Heart left ventricle (tissue), 16 donors: ENCODE measurements around the gene IGF2R. TPM values are rescaled to one million over a fixed set of nuclear protein-coding genes. Genes with fewer than 3 reads are reported as not detected.
A peak's percentile ranks its signal among the peaks of the same experiment; 100 is the strongest.

Experiments
- ATAC-seq, 4 donors: fragments of 200-7000 bp; cut with Tn5 transposase; one replicate each; pipeline ENCODE4 v1.9.1; 2020 to 2022; ENCODE audit warnings: moderate library complexity in 4 of 4, mild to moderate bottlenecking in 3 of 4, moderate number of reproducible peaks in 1 of 4
- DNase-seq, 5 donors: peaks; one replicate each; pipeline ENCODE4 v3.0.0-alpha.2; 2020
- H3K27ac ChIP-seq, 12 donors: fragments of 200-600 bp; sonication (generic) in 4 of 12; one replicate each; pipeline versions ENCODE4 v1.5.0 to v1.8.0; 2016 to 2022; ENCODE audit warnings: mild to moderate bottlenecking in 2 of 12
- H3K27me3 ChIP-seq, 9 donors: fragments of 200-600 bp; sonication (generic) in 2 of 9; one replicate each; pipeline versions ENCODE4 v1.5.1 to v1.8.0; 2016 to 2022; ENCODE audit warnings: mild to moderate bottlenecking in 3 of 9
- H3K36me3 ChIP-seq, 9 donors: fragments of 200-600 bp; sonication (generic) in 2 of 9; one replicate each; pipeline versions ENCODE4 v1.5.0 to v1.8.0; 2018 to 2022; ENCODE audit warnings: mild to moderate bottlenecking in 2 of 9
- H3K4me1 ChIP-seq, 12 donors: fragments of 200-600 bp; sonication (generic) in 4 of 12; one replicate each; pipeline versions ENCODE4 v1.5.0 to v1.8.0; 2016 to 2022; ENCODE audit warnings: mild to moderate bottlenecking in 3 of 12
- H3K4me3 ChIP-seq, 12 donors: fragments of 200-600 bp; sonication (generic) in 4 of 12; one replicate each; pipeline versions ENCODE4 v1.5.0 to v1.8.0; 2017 to 2022; ENCODE audit warnings: mild to moderate bottlenecking in 9 of 12, moderate library complexity in 4 of 12
- H3K9me3 ChIP-seq, 12 donors: fragments of 200-600 bp; sonication (generic) in 4 of 12; one replicate each; pipeline versions ENCODE4 v1.5.0 to v1.8.0; 2016 to 2022; ENCODE audit warnings: mild to moderate bottlenecking in 1 of 12
- CTCF ChIP-seq, 12 donors: fragments of 200-600 bp; sonication (generic) in 4 of 12; IDR thresholded peaks; one replicate each; pipeline versions ENCODE4 v1.5.0 to v1.8.0; 2018 to 2022; ENCODE audit warnings: antibody characterized with exemption in 12 of 12, mild to moderate bottlenecking in 5 of 12
- POLR2A ChIP-seq, 2 donors: fragments of 450-650 bp; IDR thresholded peaks; one replicate each; pipeline ENCODE4 v1.6.1; 2017; ENCODE audit warnings: antibody characterized with exemption in 2 of 2, mild to moderate bottlenecking in 2 of 2, moderate library complexity in 2 of 2
- WGBS, 4 donors: extraction: QIAGEN DNeasy Blood & Tissue Kit in 2 of 4; methylation state at CpG; one replicate each; pipeline versions ENCODE4 v1.1.5 to v1.1.7; 2013 to 2018; 5-methylcytosine and 5-hydroxymethylcytosine counted together
- intact Hi-C, 10 donors: fragments of 100-400 bp; cut with DNase I; formaldehyde crosslinking; loops; one replicate each; pipeline versions ENCODE4 v1.11.1 to v1.14.2; 2022
- polyA plus RNA-seq, 2 donors: library from polyadenylated mRNA; stranded (reverse); fragments of 200-250 nt; gene quantifications; one replicate each; pipeline ENCODE4 v1.2.3, GENCODE V29; 2013
- total RNA-seq, 9 donors: library from RNA; depleted of rRNA in 2 of 9; stranded (reverse); fragments of >200 nt in 2 of 9; fragmentation: NEBNext Ultra II Directional in 3 of 9; extraction: Animal tissue kit (Norgen Biotek cat#: 25700) in 3 of 9; gene quantifications; one replicate each; pipeline versions ENCODE4 v1.1.0 to v1.2.4, GENCODE V29; 2016 to 2023
- donor health status: ischemic (EF 13 %, LVEDD 7.1; RV severe dilation, severe dysfunction).
- donor health status: healthy with polysubstance abuse.
- donor health status: DM: no; HTN: yes; CAD: no.
- donor health status: DM: no; HTN: no; CAD: no.
- donor health status: ischemic (EF 25% LVEDD 6.9; RV normal size, moderate dysfunction).
- donor health status: ischemic (EF 25% LVEDD 5.7; RV mildly dilated, moderate dysfunction).
- donor health status: healthy.
- donor health status: DM: yes; HTN: yes; CAD: no.
- donor health status: ischemic (EF 35%, LVEDD 5.7; RV mildly dilated, moderate dysfunction).
- donor health status: nonischemic (EF 11% LVEDD 7.7; RV severe dilation, severe dysfunction).
- donor health status: DM: yes; HTN: yes; CAD: no.
- donor health status: PGD.
- donor health status: ischemic (EF 29% LVEDD 5.4; RV normal size, mild dysfunction).
- donor health status: nonischemic (EF 23%, LVEDD 6.1; RV moderate dilation, normal function).

The IGF2R gene
- total and polyA plus RNA-seq, 11 donors, result 15.4 to 111 (median 68.5) TPM

DNA sequence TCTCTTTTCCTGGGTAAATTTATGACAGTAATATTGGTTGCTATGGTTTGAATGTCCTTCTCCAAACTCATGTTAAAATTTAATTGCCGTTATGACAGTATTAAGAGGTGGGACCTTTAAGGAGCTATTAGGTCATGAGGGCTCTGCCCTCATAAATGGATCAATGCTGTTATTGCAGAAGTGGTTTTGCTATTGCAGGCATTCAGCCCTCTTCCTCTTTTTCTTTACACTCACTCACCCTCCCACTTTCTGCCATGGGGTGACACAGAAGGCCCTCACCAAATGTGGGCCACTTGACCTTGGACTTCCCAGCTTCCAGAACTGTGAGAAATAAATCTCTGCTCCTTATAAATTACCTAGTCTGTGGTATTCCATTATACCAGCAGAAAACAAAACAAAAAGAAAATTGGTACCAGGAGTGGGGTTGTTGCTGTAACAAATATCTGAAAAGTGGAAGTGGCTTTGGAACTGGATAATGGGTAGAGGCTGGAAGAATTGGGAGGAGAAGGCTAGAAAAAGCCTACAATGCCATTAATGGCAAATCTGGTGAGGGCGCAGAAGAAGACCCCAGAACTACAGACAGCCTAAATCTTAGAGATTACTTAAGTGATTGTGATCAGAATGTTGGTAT, 24.8 kb upstream of the IGF2R start:
- no peak overlapping the region for H3K4me3 ChIP-seq
- no peaks in the 10 kb centered on the region for H3K27me3 ChIP-seq
- H3K4me1 ChIP-seq, result peaks cover 0 to 23% (median 7%) of the 10 kb centered on the region in 12 donors
- no peak for TF ChIP-seq POLR2A (IDR thresholded peaks at IDR 0.05)
- no peak for TF ChIP-seq CTCF (IDR thresholded peaks at IDR 0.05)
- DNase-seq (no peak), ATAC-seq (peak in 1 of 4 donors; percentile 23)
- no peaks in the 10 kb centered on the region for H3K36me3 ChIP-seq
- H3K27ac ChIP-seq, result no peak overlapping the region
- intact Hi-C loops, result loop anchor here in 6 of 10 donors (5.0 to 10.0 kb wide), 4 partner anchors 77 to 252 kb away; partner anchors contain the start of gene SOD2 (in 3 of the 6)
- peaks cover 0 to 19% (median 12%) of the 10 kb centered on the region in 12 donors for H3K9me3 ChIP-seq
- WGBS, 4 donors, result 47 to 99% (median 95%) methylated on average over 2 of the region's 2 CpGs

- TF ChIP-seq POLR2A (IDR thresholded peaks at IDR 0.05), result no peak
- no peak for TF ChIP-seq CTCF (IDR thresholded peaks at IDR 0.05)
Measured at GRCh38 chr6:159945801-159946392, 23.0 kb upstream of the IGF2R start.

DNA sequence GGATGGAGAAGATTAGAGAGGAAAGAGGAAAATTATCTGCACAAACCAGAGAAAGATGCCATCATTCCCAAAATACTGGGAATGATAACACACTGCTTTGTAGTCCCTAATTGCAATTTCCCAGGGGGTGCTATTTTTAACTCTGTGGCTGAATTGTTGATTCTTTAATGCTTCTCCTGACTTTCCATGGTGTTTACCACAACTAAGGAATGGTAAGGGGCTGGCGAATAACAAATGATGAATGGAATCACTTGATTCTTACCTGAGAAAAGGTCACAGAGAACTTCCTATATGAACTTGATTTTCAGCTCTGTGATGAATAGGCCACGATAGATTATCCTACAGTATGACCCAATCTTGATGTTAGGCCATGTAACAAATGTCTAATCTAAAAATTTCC, 22.0 kb upstream of the IGF2R start:
- Histone ChIP-seq H3K4me3 (no peak overlapping the region), H3K27me3 (no peaks in the 10 kb centered on the region), H3K9me3 (peaks cover 0 to 19% (median 12%) of the 10 kb centered on the region in 12 donors), H3K4me1 (peaks cover 0 to 24% (median 5%) of the 10 kb centered on the region in 12 donors), H3K36me3 (no peaks in the 10 kb centered on the region), H3K27ac (no peak overlapping the region)
- no peak for DNase-seq
- TF ChIP-seq POLR2A (IDR thresholded peaks at IDR 0.05), result no peak
- no peak for TF ChIP-seq CTCF (IDR thresholded peaks at IDR 0.05)
- ATAC-seq, result no peak
- intact Hi-C loops, result loop anchor here in 2 of 10 donors (10.0 kb wide), 1 partner anchor 252 kb away; the partner anchor contains the start of gene SOD2 (in 2 of the 2)
- WGBS, 4 donors, result 86 to 91% (median 89%) methylated on average over 2 of the region's 2 CpGs

More at GRCh38 chr6:159945801-159946392, 23.0 kb upstream of the IGF2R start:
- peaks cover 0 to 15% (median 4%) of the 10 kb centered on the region in 12 donors for H3K4me1 ChIP-seq
- intact Hi-C loops, result loop anchor here in 2 of 10 donors (10.0 kb wide), 1 partner anchor 251 kb away; the partner anchor contains the start of gene SOD2 (in 2 of the 2)
- H3K36me3 ChIP-seq, result no peaks in the 10 kb centered on the region
- peaks cover 0 to 19% (median 12%) of the 10 kb centered on the region in 12 donors for H3K9me3 ChIP-seq
- no peak overlapping the region for H3K4me3 ChIP-seq
- no peak for DNase-seq
- H3K27me3 ChIP-seq, result no peaks in the 10 kb centered on the region
- no peak for ATAC-seq
- 92 to 96% (median 94%) methylated on average over 6 of the region's 6 CpGs for whole genome bisulfite sequencing, 4 donors
- H3K27ac ChIP-seq, result no peak overlapping the region

- Histone ChIP-seq H3K9me3 (peaks cover 0 to 19% (median 12%) of the 10 kb centered on the region in 12 donors), H3K4me3 (no peak overlapping the region), H3K27ac (no peak overlapping the region), H3K36me3 (no peaks in the 10 kb centered on the region), H3K4me1 (peaks cover 0 to 28% (median 9%) of the 10 kb centered on the region in 12 donors), H3K27me3 (no peaks in the 10 kb centered on the region)
- ATAC-seq (no peak), DNase-seq (no peak)
- TF ChIP-seq CTCF (IDR thresholded peaks at IDR 0.05), result no peak
- no peak for TF ChIP-seq POLR2A (IDR thresholded peaks at IDR 0.05)
- intact Hi-C loops, result loop anchor here in 2 of 10 donors (10.0 kb wide), 1 partner anchor 253 kb away; the partner anchor contains the start of gene SOD2 (in 2 of the 2)
- WGBS, 4 donors, result 94 to 96% (median 95%) methylated on average over 4 of the region's 4 CpGs
Measured at GRCh38 chr6:159948199-159948598, 20.7 kb upstream of the IGF2R start.
